CD4-positive, alpha-beta T cell treated with Interleukin-1 beta for 1 hour (primary cell): ENCODE data around the gene CRADD.
"Not testable (repeated sequence)": the region's sequence is repeated elsewhere in the genome, so short reads cannot be mapped to it uniquely, and the experiment has no call there.

Experiments used
- DNase-seq, 2 donors: peaks; one replicate each; pipeline ENCODE4 v3.0.0-alpha.2; 2020 to 2022

CRADD gene

GRCh38 chr12:93708952-93709351 is 31.8 kb downstream of the CRADD start:
- DNase-seq = no peak

- DNase-seq = no peak
Observed at GRCh38 chr12:93709386-93709785, 32.2 kb downstream of the CRADD start.

GRCh38 chr12:93710574-93710926 is 33.4 kb downstream of the CRADD start:
- no peak for DNase-seq

- DNase-seq = not testable (repeated sequence)
Observed at GRCh38 chr12:93711502-93711901, 34.3 kb downstream of the CRADD start.

GRCh38 chr12:93712200-93712599 is 35.0 kb downstream of the CRADD start:
- no peak for DNase-seq

- no peak for DNase-seq
Observed at GRCh38 chr12:93713060-93713459, 35.9 kb downstream of the CRADD start.

- DNase-seq = no peak
Observed at GRCh38 chr12:93713800-93714199, 36.6 kb downstream of the CRADD start.

- no peak for DNase-seq
Observed at GRCh38 chr12:93714382-93714781, 37.2 kb downstream of the CRADD start.

- DNase-seq = no peak
Observed at GRCh38 chr12:93719710-93720109, 42.5 kb downstream of the CRADD start.

GRCh38 chr12:93720559-93720958 is 43.4 kb downstream of the CRADD start:
- no peak for DNase-seq

GRCh38 chr12:93722179-93722578 is 45.0 kb downstream of the CRADD start:
- no peak for DNase-seq

GRCh38 chr12:93722835-93723567 is 45.8 kb downstream of the CRADD start:
- no peak for DNase-seq

- no peak for DNase-seq
Observed at GRCh38 chr12:93723568-93723930, 46.4 kb downstream of the CRADD start.

- no peak for DNase-seq
Observed at GRCh38 chr12:93725531-93725930, 48.4 kb downstream of the CRADD start.

- no peak for DNase-seq
Observed at GRCh38 chr12:93727195-93727811, 50.1 kb downstream of the CRADD start.

GRCh38 chr12:93727911-93728310 is 50.7 kb downstream of the CRADD start:
- DNase-seq = no peak

- DNase-seq = no peak
Observed at GRCh38 chr12:93729934-93730333, 52.8 kb downstream of the CRADD start.

- no peak for DNase-seq
Observed at GRCh38 chr12:93733358-93733757, 56.2 kb downstream of the CRADD start.

GRCh38 chr12:93733928-93734327 is 56.8 kb downstream of the CRADD start:
- no peak for DNase-seq

GRCh38 chr12:93734784-93735183 is 57.6 kb downstream of the CRADD start:
- no peak for DNase-seq

- DNase-seq = no peak
Observed at GRCh38 chr12:93736640-93737178, 59.5 kb downstream of the CRADD start.

GRCh38 chr12:93737457-93738198 is 60.5 kb downstream of the CRADD start:
- no peak for DNase-seq

- no peak for DNase-seq
Observed at GRCh38 chr12:93738199-93739058, 61.3 kb downstream of the CRADD start.
